Vagina (tissue), 2 donors: Measurements from ENCODE around the gene TBC1D14. TPM values are rescaled to one million over a fixed set of nuclear protein-coding genes. Genes with fewer than 3 reads are reported as not detected.

Source experiments
- DNase-seq, 2 donors: peaks; one replicate each; pipeline ENCODE4 v3.0.0-alpha.2; 2017; ENCODE audit errors: extremely low spot score in 2 of 2
- H3K27ac ChIP-seq: fragments of 200-600 bp; sonication (generic); one replicate; pipeline ENCODE4 v1.5.1; 2019
- H3K27me3 ChIP-seq: fragments of 200-600 bp; sonication (generic); one replicate; pipeline ENCODE4 v1.5.1; 2019
- H3K36me3 ChIP-seq, 2 donors: fragments of 200-600 bp; sonication (generic); one replicate each; pipeline ENCODE4 v1.5.1; 2017 to 2019
- H3K4me1 ChIP-seq: fragments of 200-600 bp; sonication (generic); one replicate; pipeline ENCODE4 v1.5.1; 2019
- H3K4me3 ChIP-seq, 2 donors: fragments of 200-600 bp; sonication (generic); 1 replicate in 1 of 2; 2 replicates in 1 of 2; pipeline ENCODE4 v1.5.1; 2016 to 2019
- H3K9me3 ChIP-seq: fragments of 200-600 bp; sonication (generic); one replicate; pipeline ENCODE4 v1.5.1; 2019
- POLR2A ChIP-seq, 2 donors: fragments of 450-650 bp; IDR thresholded peaks; one replicate each; pipeline ENCODE4 v1.6.1; 2017; ENCODE audit warnings: antibody characterized with exemption in 2 of 2, mild to moderate bottlenecking in 2 of 2, moderate library complexity in 2 of 2
- POLR2AphosphoS5 ChIP-seq, 2 donors: sonication (generic); formaldehyde crosslinking; IDR thresholded peaks; one replicate each; pipeline ENCODE4 v1.9.0; 2017; ENCODE audit warnings: antibody characterized with exemption in 2 of 2, mild to moderate bottlenecking in 2 of 2, low read depth in 1 of 2; ENCODE audit not compliant: insufficient read depth in 1 of 2
- intact Hi-C: fragments of 100-400 bp; cut with DNase I; formaldehyde crosslinking; loops from one replicate; pipeline ENCODE4 v1.15.1; 2023
- total RNA-seq: library from RNA; depleted of rRNA; stranded (reverse); fragments of >200 nt; gene quantifications from one replicate; pipeline ENCODE4 v1.2.3, GENCODE V29; 2016
- TF ChIP-seq, protein P1 (sequence below), 3 experiments: fragments of 450-650 bp in 2 of 3; fragments of 200-600 bp in 1 of 3; sonication (generic) in 1 of 3; IDR thresholded peaks; one replicate each; pipeline ENCODE4 v1.5.1; 2017 to 2019; ENCODE audit warnings: antibody characterized with exemption in 3 of 3, mild to moderate bottlenecking in 2 of 3, moderate library complexity in 2 of 3

Gene TBC1D14
- total RNA-seq, 1 donor from 2014 or later, result 35.4 TPM

GRCh38 chr4:6943012-6943884 lies 33.6 kb downstream of the TBC1D14 start:
- no peak for TF ChIP-seq POLR2A (IDR thresholded peaks at IDR 0.05)
- TF ChIP-seq, protein P1, sequence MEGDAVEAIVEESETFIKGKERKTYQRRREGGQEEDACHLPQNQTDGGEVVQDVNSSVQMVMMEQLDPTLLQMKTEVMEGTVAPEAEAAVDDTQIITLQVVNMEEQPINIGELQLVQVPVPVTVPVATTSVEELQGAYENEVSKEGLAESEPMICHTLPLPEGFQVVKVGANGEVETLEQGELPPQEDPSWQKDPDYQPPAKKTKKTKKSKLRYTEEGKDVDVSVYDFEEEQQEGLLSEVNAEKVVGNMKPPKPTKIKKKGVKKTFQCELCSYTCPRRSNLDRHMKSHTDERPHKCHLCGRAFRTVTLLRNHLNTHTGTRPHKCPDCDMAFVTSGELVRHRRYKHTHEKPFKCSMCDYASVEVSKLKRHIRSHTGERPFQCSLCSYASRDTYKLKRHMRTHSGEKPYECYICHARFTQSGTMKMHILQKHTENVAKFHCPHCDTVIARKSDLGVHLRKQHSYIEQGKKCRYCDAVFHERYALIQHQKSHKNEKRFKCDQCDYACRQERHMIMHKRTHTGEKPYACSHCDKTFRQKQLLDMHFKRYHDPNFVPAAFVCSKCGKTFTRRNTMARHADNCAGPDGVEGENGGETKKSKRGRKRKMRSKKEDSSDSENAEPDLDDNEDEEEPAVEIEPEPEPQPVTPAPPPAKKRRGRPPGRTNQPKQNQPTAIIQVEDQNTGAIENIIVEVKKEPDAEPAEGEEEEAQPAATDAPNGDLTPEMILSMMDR (IDR thresholded peaks at IDR 0.05), result no peak
- no peak for TF ChIP-seq POLR2AphosphoS5 (IDR thresholded peaks at IDR 0.05; ENCODE audit: insufficient read depth in 1 of 2, low read depth in 1 of 2)
- intact Hi-C loops, result no loop called here
- Histone ChIP-seq H3K4me1 (peaks cover 43% of the 10 kb centered on the region), H3K9me3 (no peaks in the 10 kb centered on the region), H3K36me3 (no peaks in the 10 kb centered on the region), H3K27me3 (no peaks in the 10 kb centered on the region), H3K27ac (peak overlapping the region; percentile 71), H3K4me3 (no peak overlapping the region)
- DNase-seq, result no peak

GRCh38 chr4:6943885-6944225 lies 34.2 kb downstream of the TBC1D14 start:
- Histone ChIP-seq H3K9me3 (no peaks in the 10 kb centered on the region), H3K4me1 (peaks cover 43% of the 10 kb centered on the region), H3K27me3 (no peaks in the 10 kb centered on the region), H3K4me3 (no peak overlapping the region), H3K27ac (no peak overlapping the region), H3K36me3 (no peaks in the 10 kb centered on the region)
- DNase-seq, result no peak
- TF ChIP-seq POLR2AphosphoS5 (IDR thresholded peaks at IDR 0.05; ENCODE audit: insufficient read depth in 1 of 2, low read depth in 1 of 2) (no peak), POLR2A (IDR thresholded peaks at IDR 0.05) (no peak)
- TF ChIP-seq, protein P1 (IDR thresholded peaks at IDR 0.05), result no peak
- intact Hi-C loops, result no loop called here

GRCh38 chr4:6944301-6945051 lies 34.9 kb downstream of the TBC1D14 start:
- H3K4me1 ChIP-seq, result peaks cover 43% of the 10 kb centered on the region
- TF ChIP-seq POLR2AphosphoS5 (IDR thresholded peaks at IDR 0.05; ENCODE audit: insufficient read depth in 1 of 2, low read depth in 1 of 2), result no peak
- TF ChIP-seq, protein P1 (IDR thresholded peaks at IDR 0.05), result no peak
- no peak for TF ChIP-seq POLR2A (IDR thresholded peaks at IDR 0.05)
- DNase-seq, result no peak
- no peak overlapping the region for H3K27ac ChIP-seq
- no peaks in the 10 kb centered on the region for H3K27me3 ChIP-seq
- H3K4me3 ChIP-seq, result no peak overlapping the region
- H3K36me3 ChIP-seq, result no peaks in the 10 kb centered on the region
- no peaks in the 10 kb centered on the region for H3K9me3 ChIP-seq
- intact Hi-C loops, result no loop called here

- Histone ChIP-seq H3K27ac (no peak overlapping the region), H3K4me1 (peaks cover 39% of the 10 kb centered on the region), H3K9me3 (no peaks in the 10 kb centered on the region), H3K36me3 (no peaks in the 10 kb centered on the region), H3K4me3 (no peak overlapping the region), H3K27me3 (no peaks in the 10 kb centered on the region)
- TF ChIP-seq, protein P1 (IDR thresholded peaks at IDR 0.05), result no peak
- TF ChIP-seq POLR2AphosphoS5 (IDR thresholded peaks at IDR 0.05; ENCODE audit: insufficient read depth in 1 of 2, low read depth in 1 of 2) (no peak), POLR2A (IDR thresholded peaks at IDR 0.05) (no peak)
- intact Hi-C loops, result no loop called here
- no peak for DNase-seq
These were observed 35.4 kb downstream of the TBC1D14 start for GRCh38 chr4:6945052-6945409.

DNA sequence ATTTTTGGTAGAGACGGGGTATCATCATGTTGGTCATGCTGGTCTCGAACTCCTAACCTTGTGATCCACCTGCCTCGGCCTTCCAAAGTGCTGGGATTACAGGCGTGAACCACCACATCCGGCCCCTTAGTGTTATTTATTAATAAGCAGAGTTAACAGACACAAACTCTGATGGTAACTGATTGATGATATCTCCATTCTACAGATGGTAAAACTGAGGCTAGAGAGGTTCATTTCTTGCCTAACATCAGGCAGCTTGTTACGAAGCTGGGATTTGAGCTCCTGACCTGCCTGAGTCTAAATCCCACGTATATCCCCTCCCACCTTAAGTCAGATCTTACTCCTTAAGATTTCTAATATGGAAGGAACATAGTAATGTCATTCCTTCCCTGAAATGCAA lies 36.9 kb downstream of the TBC1D14 start:
- no peak for DNase-seq
- Histone ChIP-seq H3K27me3 (no peaks in the 10 kb centered on the region), H3K4me3 (no peak overlapping the region), H3K4me1 (peaks cover 25% of the 10 kb centered on the region), H3K36me3 (no peaks in the 10 kb centered on the region), H3K27ac (no peak overlapping the region), H3K9me3 (no peaks in the 10 kb centered on the region)
- TF ChIP-seq POLR2A (IDR thresholded peaks at IDR 0.05) (no peak), POLR2AphosphoS5 (IDR thresholded peaks at IDR 0.05; ENCODE audit: insufficient read depth in 1 of 2, low read depth in 1 of 2) (no peak)
- TF ChIP-seq, protein P1 (IDR thresholded peaks at IDR 0.05), result no peak
- intact Hi-C loops, result no loop called here
